Gastroesophageal sphincter (tissue), 4 donors: Measurements from ENCODE around the gene PPP2R2B. TPM values are rescaled to one million over a fixed set of nuclear protein-coding genes. Genes with fewer than 3 reads are reported as not detected.

Experiments
- ATAC-seq: fragments of 150-250 bp; one replicate; pipeline ENCODE4 v1.9.1; 2016; ENCODE audit warnings: mild to moderate bottlenecking, moderate library complexity
- H3K27ac ChIP-seq, 4 donors: fragments of 200-600 bp; sonication (generic) in 3 of 4; 1 replicate in 3 of 4; 2 replicates in 1 of 4; pipeline ENCODE4 v1.5.1; 2016 to 2019
- H3K27me3 ChIP-seq: fragments of 200-600 bp; sonication (generic); one replicate; pipeline ENCODE4 v1.5.1; 2019
- H3K36me3 ChIP-seq, 2 donors: fragments of 200-600 bp; sonication (generic); one replicate each; pipeline ENCODE4 v1.5.1; 2019; ENCODE audit warnings: control low read depth in 1 of 2
- H3K4me1 ChIP-seq, 3 donors: fragments of 200-600 bp; sonication (generic); 1 replicate in 2 of 3; 2 replicates in 1 of 3; pipeline ENCODE4 v1.5.1; 2016 to 2019; ENCODE audit warnings: control low read depth in 2 of 3
- H3K4me3 ChIP-seq, 2 donors: fragments of 200-600 bp; sonication (generic); one replicate each; pipeline ENCODE4 v1.5.1; 2019; ENCODE audit warnings: mild to moderate bottlenecking in 1 of 2, moderate library complexity in 1 of 2
- H3K9me3 ChIP-seq, 3 donors: fragments of 200-600 bp; sonication (generic); one replicate each; pipeline ENCODE4 v1.5.1; 2017 to 2019; ENCODE audit warnings: control low read depth in 2 of 3
- CTCF ChIP-seq, 4 experiments: fragments of 200-600 bp in 2 of 4; fragments of 450-650 bp in 2 of 4; sonication (generic) in 1 of 4; IDR thresholded peaks; one replicate each; pipeline ENCODE4 v1.5.1; 2017 to 2019; ENCODE audit warnings: antibody characterized with exemption in 4 of 4, mild to moderate bottlenecking in 2 of 4, moderate library complexity in 2 of 4
- EP300 ChIP-seq: sonication (generic); formaldehyde crosslinking; IDR thresholded peaks from one replicate; pipeline ENCODE4 v1.6.1; 2017; ENCODE audit warnings: antibody characterized with exemption, mild to moderate bottlenecking
- POLR2A ChIP-seq, 2 donors: fragments of 450-650 bp; IDR thresholded peaks; one replicate each; pipeline ENCODE4 v1.6.1; 2017; ENCODE audit warnings: antibody characterized with exemption in 2 of 2, mild to moderate bottlenecking in 2 of 2, moderate library complexity in 1 of 2
- POLR2AphosphoS5 ChIP-seq: sonication (generic); formaldehyde crosslinking; IDR thresholded peaks from one replicate; pipeline ENCODE4 v1.6.1; 2017; ENCODE audit warnings: antibody characterized with exemption
- WGBS, 2 donors: methylation state at CpG; one replicate each; pipeline ENCODE4 v1.1.5; 2018; ENCODE audit warnings: low coverage in 1 of 2; 5-methylcytosine and 5-hydroxymethylcytosine counted together
- total RNA-seq, 4 donors: library from RNA; depleted of rRNA; stranded (reverse); fragments of >200 nt; gene quantifications; one replicate each; pipeline ENCODE4 v1.1.0, GENCODE V29; 2016

PPP2R2B gene
- total RNA-seq, 4 donors from 2014 or later: 1.0 to 3.0 (median 2.3) TPM

GRCh38 chr5:146635443-146635842, 243.1 kb downstream of the PPP2R2B start:
- ATAC-seq: no peak
- no peaks in the 10 kb centered on the region for H3K36me3 ChIP-seq
- 70% methylated on average over 3 of the region's 3 CpGs; no CpG with 5 or more reads in 1 of the 2 donors for WGBS, 2 donors
- H3K4me3 ChIP-seq: no peak overlapping the region
- H3K27me3 ChIP-seq: no peaks in the 10 kb centered on the region
- H3K9me3 ChIP-seq: peaks cover 0 to 8% (median 0%) of the 10 kb centered on the region in 3 donors
- no peak for TF ChIP-seq CTCF (IDR thresholded peaks at IDR 0.05)
- TF ChIP-seq POLR2A (IDR thresholded peaks at IDR 0.05): no peak
- no peak for TF ChIP-seq POLR2AphosphoS5
- TF ChIP-seq EP300: no peak
- H3K27ac ChIP-seq: no peak overlapping the region
- no peaks in the 10 kb centered on the region for H3K4me1 ChIP-seq

- ATAC-seq: no peak
- Histone ChIP-seq H3K27me3 (no peaks in the 10 kb centered on the region), H3K36me3 (no peaks in the 10 kb centered on the region), H3K4me3 (no peak overlapping the region), H3K27ac (no peak overlapping the region), H3K4me1 (no peaks in the 10 kb centered on the region), H3K9me3 (peaks cover 0 to 8% (median 0%) of the 10 kb centered on the region in 3 donors)
- no peak for TF ChIP-seq CTCF (IDR thresholded peaks at IDR 0.05)
- TF ChIP-seq POLR2A (IDR thresholded peaks at IDR 0.05): no peak
- no peak for TF ChIP-seq EP300
- no peak for TF ChIP-seq POLR2AphosphoS5
- WGBS, 2 donors: 72% methylated on average over 7 of the region's 8 CpGs; no CpG with 5 or more reads in 1 of the 2 donors
Observed at GRCh38 chr5:146633323-146633764, 245.2 kb downstream of the PPP2R2B start.

- H3K27ac ChIP-seq: no peak overlapping the region
- ATAC-seq: no peak
- H3K27me3 ChIP-seq: no peaks in the 10 kb centered on the region
- TF ChIP-seq POLR2A (IDR thresholded peaks at IDR 0.05) (no peak), POLR2AphosphoS5 (no peak), EP300 (no peak)
- H3K36me3 ChIP-seq: no peaks in the 10 kb centered on the region
- peaks cover 0 to 8% (median 0%) of the 10 kb centered on the region in 3 donors for H3K9me3 ChIP-seq
- 43 to 86% methylated on average over 3 to 7 of the region's 8 CpGs for WGBS, 2 donors
- H3K4me1 ChIP-seq: no peaks in the 10 kb centered on the region
- H3K4me3 ChIP-seq: no peak overlapping the region
Observed at GRCh38 chr5:146632620-146633322, 245.8 kb downstream of the PPP2R2B start.

- Histone ChIP-seq H3K4me3 (no peak overlapping the region), H3K27ac (no peak overlapping the region), H3K36me3 (no peaks in the 10 kb centered on the region), H3K9me3 (peaks cover 0 to 8% (median 0%) of the 10 kb centered on the region in 3 donors), H3K4me1 (no peaks in the 10 kb centered on the region), H3K27me3 (no peaks in the 10 kb centered on the region)
- 56 to 76% methylated on average over 2 to 3 of the region's 3 CpGs for WGBS, 2 donors
- no peak for ATAC-seq
- TF ChIP-seq POLR2AphosphoS5 (no peak), CTCF (IDR thresholded peaks at IDR 0.05) (no peak), EP300 (no peak), POLR2A (IDR thresholded peaks at IDR 0.05) (no peak)
Observed at GRCh38 chr5:146630472-146630871, 248.1 kb downstream of the PPP2R2B start.

GRCh38 chr5:146628950-146629349, 249.6 kb downstream of the PPP2R2B start:
- no peak for ATAC-seq
- 78% methylated on average over 5 of the region's 5 CpGs for WGBS, 2 donors
- TF ChIP-seq CTCF (IDR thresholded peaks at IDR 0.05) (no peak), POLR2A (IDR thresholded peaks at IDR 0.05) (no peak), EP300 (no peak), POLR2AphosphoS5 (no peak)
- H3K4me3 ChIP-seq: no peak overlapping the region
- peaks cover 0 to 6% (median 0%) of the 10 kb centered on the region in 3 donors for H3K9me3 ChIP-seq
- H3K4me1 ChIP-seq: no peaks in the 10 kb centered on the region
- no peaks in the 10 kb centered on the region for H3K36me3 ChIP-seq
- H3K27ac ChIP-seq: no peak overlapping the region
- no peaks in the 10 kb centered on the region for H3K27me3 ChIP-seq
